Measurements from ENCODE around the gene LDAH.
"Not testable (repeated sequence)": the region's sequence is repeated elsewhere in the genome, so short reads cannot be mapped to it uniquely, and the experiment has no call there.

LDAH gene

GRCh38 chr2:20822535-20823490 lies at the start of gene LDAH:
LDAH (minus strand) TSS chr2:20823101; CDS start chr2:20801463, 21,638 bp downstream.
- DNase-seq (ENCODE audit: low read depth in 1 of 2, low spot score in 1 of 2) = peak; percentile 54 to 77

- DNase-seq (ENCODE audit: low read depth in 1 of 2, low spot score in 1 of 2) = peak; percentile 4 to 8
These were observed 45.5 kb upstream of the LDAH start for GRCh38 chr2:20868377-20868776.

DNA sequence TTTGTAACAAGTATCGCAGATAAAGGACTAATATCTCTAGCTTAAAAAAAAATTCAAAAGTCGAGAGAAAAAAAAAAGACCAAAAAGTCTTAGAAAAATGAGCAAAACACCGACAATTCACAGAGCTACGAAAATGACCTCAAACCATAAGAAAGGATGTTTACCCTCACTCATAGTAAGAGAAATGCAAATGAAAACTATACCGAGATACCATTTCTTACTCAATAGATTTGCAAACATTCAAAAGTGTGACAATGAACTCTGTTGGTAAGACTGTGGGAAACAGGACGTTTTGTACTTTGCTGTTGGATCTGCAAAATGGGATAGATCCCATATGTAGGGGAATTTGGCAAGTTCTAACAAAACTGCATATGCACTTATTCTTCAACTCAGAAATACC lies 39.9 kb upstream of the LDAH start:
- DNase-seq (ENCODE audit: low read depth in 1 of 2, low spot score in 1 of 2) = no peak

GRCh38 chr2:20855456-20855855 lies 32.6 kb upstream of the LDAH start:
- DNase-seq (ENCODE audit: low read depth in 1 of 2, low spot score in 1 of 2) = no peak

GRCh38 chr2:20852670-20853069 lies 29.8 kb upstream of the LDAH start:
- no peak for DNase-seq (ENCODE audit: low read depth in 1 of 2, low spot score in 1 of 2)

- no peak for DNase-seq (ENCODE audit: low read depth in 1 of 2, low spot score in 1 of 2)
These were observed 29.2 kb upstream of the LDAH start for GRCh38 chr2:20852139-20852538.

- DNase-seq (ENCODE audit: low read depth in 1 of 2, low spot score in 1 of 2) = no peak
These were observed 21.3 kb upstream of the LDAH start for GRCh38 chr2:20844246-20844645.

GRCh38 chr2:20839052-20839451 lies 16.2 kb upstream of the LDAH start:
- no peak for DNase-seq (ENCODE audit: low read depth in 1 of 2, low spot score in 1 of 2)

- DNase-seq (ENCODE audit: low read depth in 1 of 2, low spot score in 1 of 2) = no peak
These were observed 15.1 kb upstream of the LDAH start for GRCh38 chr2:20838016-20838415.

DNA sequence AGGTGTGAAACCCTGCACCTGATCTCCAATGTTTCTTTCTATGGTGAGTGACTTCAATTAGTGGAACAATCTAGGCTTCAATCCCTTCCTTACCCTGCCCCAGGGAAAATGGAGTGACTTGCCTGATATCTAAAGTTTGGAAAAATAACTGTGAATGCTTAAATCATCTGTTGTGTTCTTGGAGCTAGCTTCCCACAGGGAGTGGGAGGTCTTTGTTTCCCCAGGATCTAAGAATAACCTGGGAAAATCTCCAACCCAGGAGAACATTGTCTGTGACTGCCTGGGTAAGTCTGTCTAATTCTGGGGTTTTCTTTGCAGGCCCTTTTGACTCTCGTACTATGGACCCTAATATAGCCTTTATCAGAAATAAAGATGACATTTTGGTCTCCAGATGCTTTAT lies 13.6 kb upstream of the LDAH start:
- DNase-seq (ENCODE audit: low read depth in 1 of 2, low spot score in 1 of 2) = no peak

- DNase-seq (ENCODE audit: low read depth in 1 of 2, low spot score in 1 of 2) = no peak
These were observed 11.4 kb upstream of the LDAH start for GRCh38 chr2:20834331-20834730.

GRCh38 chr2:20832606-20833005 lies 9.7 kb upstream of the LDAH start:
- DNase-seq (ENCODE audit: low read depth in 1 of 2, low spot score in 1 of 2) = no peak

GRCh38 chr2:20829861-20830260 lies 7.0 kb upstream of the LDAH start:
- no peak for DNase-seq (ENCODE audit: low read depth in 1 of 2, low spot score in 1 of 2)

GRCh38 chr2:20823917-20824316 lies 1.0 kb upstream of the LDAH start:
- no peak for DNase-seq (ENCODE audit: low read depth in 1 of 2, low spot score in 1 of 2)

DNA sequence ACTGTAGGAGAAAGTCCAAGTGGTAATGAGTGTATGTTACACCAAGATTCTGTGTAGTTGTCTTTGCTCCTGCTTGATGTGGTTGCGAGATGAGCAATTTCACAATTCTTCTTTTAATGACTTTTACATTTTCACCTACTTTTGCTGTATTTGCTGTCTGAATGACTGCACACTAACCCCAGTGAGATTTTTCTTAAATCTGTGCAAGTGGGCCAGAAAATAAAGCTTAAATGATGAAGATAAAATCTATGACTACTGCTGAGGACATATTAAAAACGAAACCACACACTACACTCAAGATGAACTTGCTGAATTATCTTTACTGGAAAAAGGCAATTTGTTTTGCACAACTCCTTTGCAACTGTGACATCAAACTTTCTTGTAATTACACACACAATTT lies 4.1 kb downstream of the LDAH start:
- DNase-seq (ENCODE audit: low read depth in 1 of 2, low spot score in 1 of 2) = no peak

DNA sequence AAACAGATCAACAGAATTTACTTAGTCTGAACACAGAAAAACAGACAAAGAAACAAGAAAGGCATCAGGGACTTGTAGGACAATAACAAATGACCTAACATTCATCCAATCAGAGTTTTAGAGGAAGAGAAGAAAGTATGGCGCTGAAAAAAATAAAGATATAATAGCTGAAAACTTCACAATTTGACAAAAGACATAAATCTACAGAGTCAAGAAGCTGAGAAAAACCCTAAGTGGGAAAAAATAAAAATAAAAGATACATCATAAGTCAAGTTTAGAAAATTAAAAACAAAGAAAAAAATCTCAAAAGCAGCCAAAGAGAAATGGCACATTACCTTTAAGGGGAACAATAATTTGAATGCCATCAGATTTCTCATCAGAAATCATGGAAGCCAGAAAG lies 7.7 kb downstream of the LDAH start:
- DNase-seq (ENCODE audit: low read depth in 1 of 2, low spot score in 1 of 2) = no peak

DNA sequence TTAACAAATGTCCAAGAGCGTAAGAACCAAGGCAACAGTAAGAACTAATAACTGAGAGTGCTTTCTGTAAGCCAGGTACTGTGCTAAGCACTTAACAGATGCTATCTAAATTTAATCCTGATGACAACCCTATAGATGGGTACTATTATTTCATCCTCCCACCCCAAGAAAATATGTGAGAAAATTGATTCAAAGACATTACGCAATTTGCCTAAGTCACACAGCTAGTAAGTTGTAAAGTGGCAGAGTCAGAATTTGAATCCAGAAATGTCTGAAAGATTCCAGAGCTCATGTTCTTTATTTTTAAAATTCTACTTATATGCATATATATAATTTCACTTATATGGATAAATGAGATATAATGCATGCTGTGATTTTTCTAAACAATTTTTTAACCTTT lies 10.1 kb downstream of the LDAH start:
- DNase-seq (ENCODE audit: low read depth in 1 of 2, low spot score in 1 of 2) = no peak

- DNase-seq (ENCODE audit: low read depth in 1 of 2, low spot score in 1 of 2) = no peak
These were observed 16.6 kb downstream of the LDAH start for GRCh38 chr2:20806286-20806685.

- no peak for DNase-seq (ENCODE audit: low read depth in 1 of 2, low spot score in 1 of 2)
These were observed 18.9 kb downstream of the LDAH start for GRCh38 chr2:20803974-20804373.

DNA sequence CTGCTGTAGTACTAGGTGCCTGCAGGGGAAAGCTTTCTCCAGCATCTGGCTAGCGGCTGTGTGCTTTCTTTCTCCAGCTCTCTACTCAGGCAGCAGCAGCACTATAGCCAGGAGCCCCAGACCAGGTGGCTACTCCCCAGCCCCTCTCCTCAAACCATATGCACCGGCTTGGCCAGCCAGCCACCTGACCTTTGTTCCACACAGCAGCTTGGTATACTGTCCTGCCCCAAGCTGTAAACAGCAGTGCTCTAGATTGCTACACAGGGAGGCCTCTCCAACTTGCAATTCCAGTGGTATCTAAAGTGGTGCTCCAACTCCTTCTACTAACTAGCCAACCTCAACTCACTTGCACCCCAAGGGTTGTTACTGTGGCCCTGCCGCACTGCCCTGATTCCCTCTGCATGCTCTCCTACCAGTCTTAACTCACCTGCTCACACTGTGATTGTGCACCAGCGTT lies 19.6 kb downstream of the LDAH start:
- no peak for DNase-seq (ENCODE audit: low read depth in 1 of 2, low spot score in 1 of 2)

GRCh38 chr2:20797096-20797495 lies 25.8 kb downstream of the LDAH start:
- DNase-seq (ENCODE audit: low read depth in 1 of 2, low spot score in 1 of 2) = no peak

GRCh38 chr2:20796374-20796791 lies 26.5 kb downstream of the LDAH start:
- no peak for DNase-seq (ENCODE audit: low read depth in 1 of 2, low spot score in 1 of 2)

GRCh38 chr2:20793944-20794343 lies 29.0 kb downstream of the LDAH start:
- DNase-seq (ENCODE audit: low read depth in 1 of 2, low spot score in 1 of 2) = not testable (repeated sequence)

Measured in stimulated activated CD4-positive, alpha-beta T cell treated with anti-CD3 and anti-CD28 coated beads, Interleukin-15, amount 100 ng/mL, for 1 hour (primary cell).